NCI-H510A treated with DMSO at 0.1 percent for 48 hours (cell line): ENCODE data around the gene EVA1C.

ENCODE experiments used
- DNase-seq: peaks from one replicate; lab custom pipeline; 2025; lab: John Stamatoyannopoulos, UW

The EVA1C gene

DNA sequence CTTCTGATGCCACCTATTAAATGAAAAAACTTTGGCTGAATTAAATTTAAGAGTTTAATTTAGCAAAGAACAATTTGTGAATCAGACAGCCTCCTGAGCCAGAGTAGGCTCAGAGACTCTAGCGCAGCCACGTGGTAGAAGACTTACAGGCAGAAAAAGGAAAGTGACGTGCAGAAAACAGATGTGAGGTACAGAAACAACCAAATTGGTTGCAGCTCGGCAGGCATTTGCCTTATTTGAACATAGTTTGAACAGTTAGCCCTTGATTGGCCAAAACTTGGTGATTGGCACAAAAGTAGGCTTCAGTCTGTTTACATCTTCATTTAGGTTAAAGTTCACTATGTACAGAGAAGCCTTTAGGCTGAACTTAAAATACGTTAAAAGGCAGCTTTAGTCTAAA, 149.9 kb downstream of the EVA1C start:
- DNase-seq: no peak

DNA sequence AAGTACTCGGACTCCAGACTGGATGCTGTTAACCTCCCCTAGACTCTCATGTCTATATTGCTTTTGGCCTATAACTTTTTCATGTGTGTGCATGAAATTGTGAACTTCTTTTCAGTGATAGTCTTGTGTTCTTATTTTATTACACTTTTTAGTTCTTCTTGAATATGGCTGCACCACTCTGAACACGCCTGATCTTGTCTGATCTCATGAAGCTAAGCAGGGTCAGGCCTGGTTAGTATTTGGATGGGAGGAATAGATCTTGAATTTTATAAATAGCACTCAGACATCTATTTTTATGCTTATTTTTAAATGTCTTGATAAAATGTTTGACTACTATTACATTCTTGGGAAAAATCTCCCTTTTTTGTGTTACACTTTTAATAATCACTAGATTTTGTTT, 150.4 kb downstream of the EVA1C start:
- DNase-seq: no peak
